HG03439 (cell line): ENCODE measurements around the gene GRB2.
"Not testable (repeated sequence)": the region's sequence is repeated elsewhere in the genome, so short reads cannot be mapped to it uniquely, and the experiment has no call there.

Experiments
- ATAC-seq: cut with Tn5 transposase; IDR thresholded peaks from one replicate; pipeline ENCODE4 v1.9.1; 2021; ENCODE audit warnings: mild to moderate bottlenecking, moderate library complexity; ENCODE audit not compliant: unreplicated experiment

Gene GRB2

DNA sequence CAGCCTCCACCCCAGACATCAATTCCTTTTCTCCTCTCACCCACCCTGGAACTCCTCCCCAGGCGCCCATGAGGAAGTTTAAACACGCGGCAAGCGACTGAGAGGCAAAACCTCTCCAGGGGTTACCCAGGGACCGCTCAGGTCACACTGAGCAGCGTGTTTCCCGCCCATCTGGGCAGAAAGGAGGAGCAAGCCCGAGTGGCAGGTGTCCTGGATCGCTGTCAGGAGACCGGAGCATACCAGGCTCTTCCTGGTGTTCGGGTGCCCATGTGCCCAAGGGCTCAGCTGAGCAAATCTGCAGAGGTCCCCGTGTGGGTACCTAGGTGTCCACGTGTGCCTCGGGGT, 116.7 kb downstream of the GRB2 start:
- ATAC-seq: peak; percentile 14

DNA sequence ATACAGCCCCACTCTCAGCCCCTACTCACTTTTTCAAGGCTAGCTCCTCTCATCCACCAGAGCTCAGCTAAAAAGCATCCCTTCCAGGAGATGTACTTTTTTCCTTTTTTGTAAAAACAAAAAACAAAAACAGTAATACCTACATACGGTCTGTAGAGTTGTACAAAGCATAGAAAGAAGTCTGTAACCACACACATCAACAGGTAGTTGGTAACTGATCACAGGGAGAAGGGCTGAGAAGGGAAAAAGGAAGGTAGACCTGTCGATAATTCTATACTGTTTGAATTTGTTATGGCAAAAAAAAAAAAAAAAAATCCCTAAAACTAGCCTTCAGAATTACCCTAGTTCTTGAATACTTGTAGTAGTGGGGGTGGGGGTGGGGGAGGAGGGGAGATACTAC, 117.1 kb downstream of the GRB2 start:
- ATAC-seq: no peak

DNA sequence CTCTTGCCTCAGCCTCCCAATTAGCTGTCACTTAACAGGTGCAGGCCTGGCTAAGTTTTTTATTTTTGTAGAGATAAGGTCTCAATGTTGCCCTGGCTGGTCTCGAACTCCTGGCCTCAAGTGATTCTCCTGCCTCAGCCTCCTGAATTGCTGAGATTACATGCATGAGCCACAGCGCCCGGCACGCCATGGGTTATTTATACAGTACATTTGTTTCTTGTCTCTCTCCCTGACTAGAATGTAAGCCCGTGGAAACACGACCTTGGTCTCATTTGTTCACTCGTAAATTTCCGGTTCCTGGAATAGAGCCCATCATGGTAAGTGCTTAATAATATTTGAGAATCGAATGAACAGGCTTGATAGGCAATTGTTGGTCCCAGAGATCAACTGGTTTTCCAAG, 118.3 kb downstream of the GRB2 start:
- ATAC-seq: no peak

DNA sequence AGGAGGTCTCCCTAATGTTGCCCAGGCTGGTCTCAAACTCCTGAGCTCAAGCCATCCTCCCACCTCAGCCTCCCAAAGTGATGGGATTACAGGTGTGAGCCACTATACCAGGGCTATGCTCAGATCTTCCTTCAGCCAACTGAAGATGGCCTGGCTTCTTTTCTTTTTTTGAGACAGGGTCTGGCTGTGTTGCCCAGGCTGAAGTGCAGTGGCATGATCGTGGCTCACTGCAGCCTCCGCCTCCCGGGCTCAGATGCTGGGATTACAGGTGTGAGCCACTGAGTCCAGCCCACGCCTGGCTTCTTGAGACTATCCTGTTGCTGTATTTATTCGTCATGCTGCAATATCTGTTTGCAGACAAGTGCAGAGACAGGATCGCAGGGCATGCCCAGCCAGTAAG, 120.4 kb downstream of the GRB2 start:
- ATAC-seq: no peak

- ATAC-seq: not testable (repeated sequence)
Measured at GRCh38 chr17:75280189-75280588, 125.3 kb downstream of the GRB2 start.

DNA sequence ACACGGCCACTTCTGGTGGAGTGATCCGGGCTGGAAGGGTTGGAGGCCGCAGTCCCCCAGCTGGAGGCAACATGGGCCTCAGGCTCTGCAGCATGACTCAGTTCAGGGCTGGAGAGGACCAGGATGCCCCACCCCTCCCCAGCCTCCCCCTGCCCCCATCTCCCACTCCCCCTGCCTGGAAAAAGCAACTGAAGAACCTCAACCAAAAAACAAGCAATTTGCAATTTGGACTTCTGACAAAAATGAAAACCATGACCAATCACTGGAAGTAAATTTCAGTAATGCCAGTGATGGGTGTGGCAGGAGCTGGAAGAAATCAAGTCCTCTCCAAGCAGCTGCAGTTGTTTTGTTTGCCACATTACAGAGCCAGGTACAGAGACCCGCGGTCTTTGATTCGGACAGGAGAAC, 127.8 kb downstream of the GRB2 start:
- ATAC-seq: no peak

GRCh38 chr17:75273977-75274708, 131.3 kb downstream of the GRB2 start:
- ATAC-seq: no peak

DNA sequence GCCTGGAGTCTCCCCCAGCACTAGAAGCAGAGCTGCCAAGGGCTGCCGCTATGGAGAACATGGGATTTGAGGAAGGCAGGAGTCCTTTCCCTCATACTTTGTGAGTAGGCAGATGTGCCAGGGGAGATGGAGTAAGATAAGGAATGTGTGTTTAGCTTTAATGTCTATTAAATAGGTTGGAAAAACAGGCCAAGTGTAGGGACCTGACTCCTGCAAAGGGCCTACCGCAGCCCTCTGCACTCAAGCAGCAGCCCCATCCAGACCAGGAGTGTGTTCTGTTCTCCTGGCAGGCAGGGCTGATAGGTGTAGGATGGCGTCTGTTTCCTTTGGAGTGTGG, 132.7 kb downstream of the GRB2 start:
- ATAC-seq: no peak

GRCh38 chr17:75271955-75272847, 133.3 kb downstream of the GRB2 start:
- ATAC-seq: no peak

DNA sequence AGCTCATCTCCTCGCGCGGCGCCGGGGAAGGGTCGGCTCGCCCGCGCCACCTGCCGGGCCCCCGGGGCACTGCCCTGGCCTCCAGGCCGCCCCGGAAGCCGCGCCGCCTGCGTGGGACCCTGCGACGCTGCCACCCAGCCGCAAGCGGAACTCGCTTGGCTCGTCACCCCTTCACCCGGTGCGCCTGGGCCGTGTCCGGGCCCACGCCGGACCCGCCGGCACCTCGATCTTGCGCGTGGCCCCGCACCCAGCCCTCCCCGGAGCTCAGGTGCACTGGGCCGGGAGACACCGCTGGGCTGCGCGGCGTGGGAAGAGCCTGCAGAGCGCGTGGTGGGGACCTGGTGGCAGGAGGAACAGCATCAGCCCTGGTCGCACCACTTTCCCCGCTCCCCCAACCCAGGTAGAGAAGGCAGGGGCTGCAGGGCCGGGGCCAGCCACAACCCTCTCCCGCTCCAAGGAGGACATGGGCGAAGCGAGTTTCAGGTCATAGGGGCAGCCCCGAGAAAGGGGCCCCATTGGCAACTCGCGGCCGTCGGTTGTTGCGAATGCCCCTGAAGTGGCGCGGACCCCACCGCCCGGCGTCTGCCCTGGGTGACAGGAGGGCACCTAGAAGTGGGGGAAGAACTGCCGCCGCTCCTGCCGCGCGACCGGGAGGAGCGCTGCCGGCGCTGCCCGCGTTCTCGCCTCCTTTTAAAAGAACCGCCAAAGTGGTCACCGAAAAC, 134.1 kb downstream of the GRB2 start:
- peak; percentile 64 for ATAC-seq

DNA sequence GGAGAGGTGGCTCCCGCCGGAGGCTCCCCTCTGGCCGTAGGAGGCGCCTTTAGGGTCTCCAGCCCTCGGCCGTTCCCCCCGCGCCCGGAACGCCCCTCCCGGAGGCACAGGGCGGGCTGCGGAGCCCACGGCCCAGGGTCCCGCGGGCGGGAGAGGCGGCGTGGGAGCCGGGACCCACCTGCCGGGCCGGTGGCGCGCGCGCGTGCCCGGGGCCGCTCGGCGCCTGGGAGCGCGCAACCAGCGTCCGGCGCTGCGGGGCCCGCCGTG, 134.6 kb downstream of the GRB2 start, which contains the start of gene MIF4GD:
TSS of gene MIF4GD (minus strand) at position 266 of the 267 bp plus-strand sequence. CDS start 1,036 bp downstream, outside the sequence.
- peak; percentile 21 for ATAC-seq

DNA sequence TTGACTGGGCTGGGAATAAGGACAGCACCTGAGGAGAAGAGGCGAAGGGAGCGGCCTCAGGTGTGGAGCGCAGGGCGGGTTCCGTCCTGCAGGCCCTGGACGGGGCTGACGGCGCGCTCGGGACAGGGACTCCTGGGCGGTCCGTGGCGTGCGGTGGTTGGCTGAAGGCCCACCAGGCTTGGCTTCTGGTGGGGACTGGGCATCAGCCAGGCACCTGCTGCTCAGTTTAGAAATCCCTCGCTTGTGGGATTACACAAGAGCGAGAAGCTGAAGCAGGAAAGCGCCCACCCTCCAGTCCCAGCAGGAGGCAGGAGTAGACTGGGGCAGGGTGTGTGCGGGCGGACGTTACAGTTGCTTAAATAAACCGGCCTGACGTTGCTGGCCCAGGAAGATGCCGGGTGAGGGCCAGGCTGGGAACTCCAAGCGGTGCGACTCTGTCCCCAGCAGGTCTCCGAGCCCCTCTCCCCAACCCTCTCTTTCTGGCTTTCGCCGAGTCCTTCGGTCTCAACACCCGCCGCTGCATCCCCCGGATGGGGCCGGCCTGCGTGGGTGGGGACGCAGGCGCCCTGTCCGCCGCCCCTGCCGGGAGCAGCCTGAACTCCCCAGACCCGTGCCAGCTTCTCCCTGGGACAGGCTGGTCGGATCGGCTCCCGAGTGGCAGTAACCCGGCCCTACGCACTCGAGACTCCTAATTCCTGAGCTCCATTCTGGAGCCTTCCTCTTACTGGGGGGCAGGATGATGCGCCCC, 135.1 kb downstream of the GRB2 start:
- ATAC-seq: peak; percentile 27

DNA sequence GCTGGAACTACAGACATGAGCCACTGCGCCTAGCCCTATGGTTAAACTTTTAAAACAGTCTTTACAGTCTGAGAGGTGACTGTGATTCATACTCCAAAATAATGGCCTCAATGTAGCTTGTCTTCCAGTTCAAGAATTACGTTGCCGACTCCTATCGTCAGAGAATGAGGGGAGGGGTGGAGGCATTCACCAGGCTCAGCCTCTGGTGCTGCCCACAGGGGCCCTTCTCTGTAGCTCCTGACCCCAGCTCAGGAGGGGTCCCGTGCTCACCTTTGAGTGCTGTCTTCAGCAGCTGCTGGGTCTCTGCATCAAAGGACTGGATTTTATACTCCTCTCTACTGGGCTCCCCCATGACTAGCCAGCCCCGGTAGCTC, 135.6 kb downstream of the GRB2 start:
- ATAC-seq: no peak
